HPDE6-E6E7 (cell line): Measurements from ENCODE around the gene ADM2.

Experiments used
- DNase-seq: peaks from one replicate; pipeline ENCODE4 v3.0.0; 2011; ENCODE audit warnings: missing footprints; ENCODE audit errors: extremely low spot score

The ADM2 gene

DNA sequence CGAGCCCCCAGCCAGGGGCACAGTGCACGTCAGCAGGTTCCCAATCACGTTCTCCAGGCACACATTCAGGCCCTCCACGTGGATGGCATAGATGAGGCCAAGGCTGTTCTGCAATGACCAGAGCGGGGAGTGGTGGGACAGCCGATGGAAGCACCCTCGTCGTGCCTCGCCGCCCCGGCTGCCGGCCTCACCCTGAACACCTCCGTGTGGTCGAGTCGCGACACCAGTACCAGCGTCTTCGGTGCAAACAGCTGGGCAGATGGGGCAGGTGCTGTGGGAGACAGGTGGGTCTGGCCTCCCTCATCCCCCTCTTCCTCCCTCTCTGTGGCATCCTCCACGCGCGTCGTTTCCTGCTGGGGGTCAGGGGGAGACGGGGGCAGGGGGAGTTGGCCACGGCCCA is 14.0 kb upstream of the ADM2 start:
- no peak for DNase-seq

DNA sequence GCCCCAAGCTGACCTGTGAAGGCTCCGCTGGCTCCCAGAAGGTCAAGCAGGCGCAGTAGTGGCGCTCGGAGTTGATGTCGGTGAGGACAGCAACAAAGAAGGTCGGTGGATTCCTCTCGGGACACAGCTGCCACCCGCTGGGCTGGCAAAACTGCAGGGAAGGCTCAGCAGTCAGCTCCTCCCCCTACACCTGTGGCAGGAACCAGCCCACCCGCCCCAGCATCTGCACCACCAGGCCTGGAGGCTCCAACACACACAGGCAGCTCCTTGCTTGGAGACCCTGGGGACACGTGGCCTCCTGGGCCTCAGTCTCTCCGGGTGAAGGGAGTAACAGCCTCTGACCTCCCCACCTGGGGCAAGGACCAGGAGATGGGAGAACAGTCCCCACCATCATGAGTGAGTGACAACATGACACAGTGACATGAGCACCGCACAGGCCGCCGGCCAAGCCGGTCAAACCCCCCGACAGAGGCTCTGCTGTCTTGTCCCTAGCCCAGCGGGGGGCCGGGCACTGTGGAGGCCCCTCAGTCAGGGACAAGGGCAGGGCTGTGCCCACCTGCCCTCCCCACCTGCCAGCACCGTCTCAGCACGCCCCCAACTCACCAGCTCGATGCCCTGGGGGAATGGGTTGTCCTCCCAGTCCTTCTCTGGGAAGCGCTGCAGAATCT is 13.4 kb upstream of the ADM2 start:
- no peak for DNase-seq

DNA sequence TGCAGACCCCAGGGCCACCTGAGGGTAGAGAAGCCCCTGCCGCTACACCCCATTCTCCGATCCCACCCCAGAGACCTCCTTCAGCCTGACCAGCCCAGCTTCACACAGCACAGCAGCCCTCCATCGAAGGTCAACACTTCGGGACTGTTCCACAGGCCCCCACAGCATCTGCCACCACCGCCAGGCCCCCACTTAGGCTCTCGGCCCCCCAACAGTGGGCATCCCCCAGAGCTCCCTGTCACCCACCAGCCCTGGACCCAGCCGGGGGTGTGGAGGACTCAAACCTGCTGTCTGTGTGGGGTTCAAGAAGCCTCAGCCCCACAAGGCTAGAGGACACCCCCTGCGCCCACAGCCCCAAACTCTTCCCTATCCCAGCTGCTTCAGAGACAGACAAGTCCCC is 12.7 kb upstream of the ADM2 start:
- DNase-seq: no peak

DNA sequence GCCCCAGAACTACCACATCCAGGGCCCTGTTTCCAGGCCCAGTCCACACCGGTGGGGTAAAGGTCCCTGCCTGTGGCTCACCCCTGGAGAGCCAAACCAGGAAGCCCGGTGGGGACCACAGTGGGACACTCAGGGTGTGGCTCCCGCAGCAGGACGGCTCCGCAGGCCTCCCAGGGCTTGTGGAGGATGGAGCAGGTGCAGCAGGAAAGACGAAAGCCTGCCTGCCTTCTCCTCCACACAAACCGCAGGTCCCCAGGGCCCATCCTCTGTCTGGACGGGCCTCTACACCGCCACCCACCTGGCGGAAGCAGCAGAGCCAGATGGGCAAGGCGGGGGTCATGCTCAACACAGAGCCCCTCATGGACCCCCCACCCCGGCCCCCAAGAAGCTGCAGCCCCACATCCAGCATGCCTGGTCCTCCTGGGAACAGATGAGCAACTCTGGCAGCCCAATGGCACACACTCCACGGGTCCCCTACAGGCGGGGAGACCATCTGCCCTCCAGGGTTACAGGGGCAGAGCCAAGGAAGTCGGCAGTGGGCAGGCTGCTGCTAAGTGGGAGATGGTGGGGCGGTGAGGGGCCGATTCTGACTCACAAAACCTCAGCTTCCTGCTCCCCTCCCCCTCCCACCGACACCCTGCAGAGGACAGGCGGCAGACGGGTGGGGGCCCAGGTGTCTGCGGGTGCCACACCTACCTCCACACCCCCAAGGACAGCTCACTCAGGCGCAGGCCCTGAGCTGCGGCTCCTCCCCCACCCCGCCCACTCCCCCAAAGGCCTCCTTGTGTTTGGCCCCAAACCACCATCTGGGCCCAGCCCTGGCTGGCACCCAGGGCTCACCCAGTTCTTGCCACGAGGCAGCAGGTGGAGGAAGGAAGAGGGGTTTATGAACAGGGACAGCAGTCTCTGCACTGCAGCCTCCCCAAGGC is 11.7 kb upstream of the ADM2 start:
- DNase-seq: peak; percentile 66

DNA sequence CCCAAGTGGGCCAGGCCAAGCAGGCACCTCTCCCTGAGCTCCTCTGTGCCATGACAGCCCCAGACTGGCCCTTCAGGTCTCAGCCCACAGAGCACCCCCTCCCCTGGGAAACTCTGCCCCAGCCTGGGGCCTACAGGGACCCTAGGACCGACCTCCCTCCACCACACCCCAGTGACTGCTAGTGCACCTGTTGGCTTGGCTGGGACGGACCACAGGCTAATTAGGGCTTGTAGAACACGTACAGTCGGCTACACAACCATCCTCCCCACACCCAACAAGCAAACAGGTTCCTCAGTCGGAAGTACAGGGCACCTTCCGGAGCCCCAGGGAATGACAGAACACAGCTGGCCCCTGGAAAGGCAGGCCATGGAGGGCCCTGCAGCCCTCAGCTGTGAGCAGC is 10.9 kb upstream of the ADM2 start:
- DNase-seq: no peak

DNA sequence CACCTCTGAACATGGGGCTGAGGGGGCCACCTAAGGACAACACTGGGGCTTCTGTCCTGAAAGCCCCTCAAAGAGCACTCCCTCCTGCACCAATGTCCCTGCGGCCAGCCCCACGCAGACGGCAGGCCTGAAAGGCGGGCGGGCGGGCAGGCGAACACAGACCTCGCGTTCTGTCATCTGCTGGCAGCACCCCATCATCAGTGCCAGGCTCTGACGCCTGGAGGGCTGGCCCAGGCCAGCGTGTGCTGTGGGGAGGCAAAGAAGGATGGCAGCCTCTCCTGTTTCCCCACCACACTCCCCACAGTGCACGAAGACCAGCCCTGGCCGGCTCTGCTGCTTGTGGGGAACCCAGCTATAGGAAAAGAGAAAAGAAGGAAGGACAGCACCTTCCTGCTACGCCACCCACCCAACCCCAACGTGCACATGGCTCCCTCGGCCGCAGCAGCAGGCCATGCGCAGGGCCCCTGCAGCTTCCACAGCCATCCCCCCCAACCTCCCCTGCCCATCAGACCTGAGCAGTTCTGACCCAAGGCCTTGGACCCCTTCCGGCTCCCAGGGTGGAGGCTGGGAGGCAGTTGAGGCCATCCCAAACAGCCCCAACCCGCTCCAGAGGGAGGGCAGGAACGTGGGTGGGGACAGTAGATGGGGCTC is 10.0 kb upstream of the ADM2 start:
- DNase-seq: no peak

DNA sequence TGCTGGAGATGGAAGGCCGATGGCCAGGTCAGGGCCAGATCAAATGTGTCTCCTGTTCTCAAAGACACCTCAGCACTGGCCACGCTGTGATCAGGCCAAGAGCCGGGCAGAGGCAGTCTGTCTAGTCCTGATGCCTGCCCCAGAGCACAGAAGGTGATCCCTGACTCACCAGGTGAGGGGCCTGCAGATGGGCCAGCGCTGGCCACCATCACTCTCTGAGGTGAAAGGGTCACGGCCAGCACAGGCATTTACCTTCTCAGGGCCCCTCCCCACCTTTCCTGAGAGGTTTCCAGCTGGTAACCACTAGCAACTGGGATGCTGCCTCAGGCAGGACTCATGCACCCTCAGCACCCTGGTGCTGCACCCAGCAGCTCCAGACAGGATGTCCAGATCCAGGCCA is 9.4 kb upstream of the ADM2 start:
- no peak for DNase-seq

DNA sequence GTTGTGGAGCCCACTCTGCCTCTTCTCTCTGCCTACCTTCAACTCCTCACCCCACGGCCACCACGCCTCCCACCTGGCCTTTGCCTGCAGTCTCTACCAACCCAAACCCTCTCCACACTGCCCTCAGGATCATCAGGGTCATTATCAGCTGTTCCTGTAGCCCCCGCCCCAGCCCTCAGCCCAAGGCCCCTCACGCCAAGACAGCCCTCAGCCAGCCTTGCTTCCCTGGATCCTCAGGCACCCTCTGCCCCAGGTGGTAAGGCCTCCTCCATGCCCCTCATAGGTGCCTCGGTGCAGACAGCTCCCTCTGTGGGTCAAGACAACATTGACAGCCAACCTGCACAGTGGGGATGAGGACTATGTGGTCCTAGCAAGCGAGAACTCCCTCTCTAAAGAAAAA is 8.3 kb upstream of the ADM2 start:
- no peak for DNase-seq

DNA sequence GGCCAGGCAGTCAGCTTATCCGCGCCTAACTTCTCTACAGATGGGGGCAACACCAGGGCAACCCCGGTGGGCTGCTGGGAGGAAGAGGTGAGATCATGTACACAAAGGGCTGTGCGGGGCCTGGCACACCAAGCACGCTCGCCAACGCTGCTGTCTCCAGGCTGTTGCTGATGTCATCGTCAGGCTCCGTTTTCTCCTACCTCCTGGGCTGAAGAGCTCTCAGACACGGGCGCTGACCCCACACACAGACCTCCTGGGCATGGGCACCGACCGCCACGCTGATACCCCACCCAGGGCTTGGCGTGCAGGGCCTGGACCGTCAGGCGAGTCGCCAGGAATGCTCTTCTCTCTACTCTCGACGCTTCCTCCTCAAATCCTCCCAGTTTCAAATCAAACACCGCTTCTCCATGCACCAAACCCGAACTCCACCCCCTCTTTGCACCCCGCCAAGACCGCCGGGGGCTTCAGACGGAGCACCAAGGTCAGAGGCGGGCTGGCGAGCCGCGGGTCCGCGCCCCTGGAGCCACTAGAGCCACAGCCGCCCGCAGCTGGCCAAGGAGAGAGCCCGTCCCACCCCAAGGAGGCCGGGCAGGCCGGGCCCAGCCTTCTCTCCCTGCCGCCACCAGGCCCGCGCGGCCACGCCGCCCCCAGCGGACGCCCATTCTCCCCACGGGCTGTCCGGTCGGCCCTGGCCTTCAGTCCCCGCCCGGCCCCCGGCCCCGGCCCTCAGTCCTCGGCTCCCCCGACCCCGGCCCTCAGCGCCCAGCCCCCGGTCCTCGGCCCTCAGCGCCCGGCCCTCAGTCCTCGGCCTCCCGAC is 7.3 kb upstream of the ADM2 start:
- DNase-seq: no peak

DNA sequence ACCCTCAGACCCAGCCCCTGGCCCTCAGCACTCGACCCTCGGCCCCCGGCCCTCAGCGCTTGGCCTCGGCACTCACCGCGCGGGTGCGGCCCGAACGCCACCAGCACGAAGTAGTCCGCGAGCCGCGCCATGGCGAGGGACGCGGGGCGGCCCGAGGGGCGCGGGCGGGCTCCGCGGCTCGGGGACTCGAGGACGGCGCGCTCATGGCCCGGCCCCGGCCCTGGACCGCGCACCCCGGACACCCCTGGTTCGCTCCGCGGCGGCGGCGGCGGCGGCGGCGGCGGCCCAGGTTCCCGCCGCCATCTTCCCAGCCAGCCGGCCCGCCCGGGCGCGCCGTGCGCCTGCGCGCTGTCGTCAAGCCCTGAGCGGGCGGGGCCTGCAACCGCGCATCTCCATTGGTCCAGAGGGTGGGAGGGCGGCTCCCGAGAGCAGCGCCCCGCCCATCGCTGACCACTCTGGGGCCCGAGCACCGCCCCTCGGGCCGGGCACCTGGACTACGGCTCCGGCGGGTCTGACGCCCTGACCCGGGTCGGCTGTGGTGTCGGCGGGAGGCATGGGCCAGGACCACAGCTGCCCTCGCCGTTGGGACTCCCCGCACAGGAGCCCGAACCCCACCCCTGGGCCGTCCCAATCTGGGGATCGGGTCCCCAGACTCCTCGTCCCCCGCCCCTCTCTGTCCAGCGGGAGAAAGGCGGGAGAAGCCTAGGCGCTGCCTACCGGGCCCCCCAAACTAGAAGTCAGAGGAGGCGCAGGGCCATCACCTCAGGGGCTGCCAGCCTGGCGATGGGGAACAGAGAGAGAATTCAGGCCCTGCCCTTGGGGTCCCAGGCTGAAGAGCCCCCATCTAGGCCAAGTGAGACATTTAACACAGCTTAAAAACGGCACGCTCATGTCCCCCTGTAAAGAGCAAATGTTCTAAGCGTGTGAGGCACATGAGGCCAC is 6.4 kb upstream of the ADM2 start, which contains the start of gene SBF1:
Gene SBF1, minus strand, starts transcription at position 326 of the 942 bp plus-strand sequence. Its CDS starts 195 bp downstream, at position 131.
- peak; percentile 95 for DNase-seq

DNA sequence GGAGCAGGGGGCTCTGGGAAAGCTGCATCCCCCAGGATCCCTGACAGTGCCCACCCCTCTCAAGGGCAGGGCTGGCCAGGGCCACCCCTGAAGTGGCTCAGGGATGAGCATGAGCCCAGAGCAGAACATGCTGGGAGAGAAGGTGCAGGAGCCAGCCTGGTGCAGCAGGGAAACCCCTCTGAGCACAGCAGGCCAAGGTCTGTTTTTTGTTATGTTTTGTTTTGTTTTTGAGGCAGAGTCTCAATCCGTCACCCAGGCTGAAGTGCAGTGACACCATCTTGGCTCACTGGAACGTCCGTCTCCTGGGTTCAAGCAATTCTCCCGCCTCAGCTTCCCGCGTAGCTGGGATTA is 5.7 kb upstream of the ADM2 start:
- DNase-seq: no peak

DNA sequence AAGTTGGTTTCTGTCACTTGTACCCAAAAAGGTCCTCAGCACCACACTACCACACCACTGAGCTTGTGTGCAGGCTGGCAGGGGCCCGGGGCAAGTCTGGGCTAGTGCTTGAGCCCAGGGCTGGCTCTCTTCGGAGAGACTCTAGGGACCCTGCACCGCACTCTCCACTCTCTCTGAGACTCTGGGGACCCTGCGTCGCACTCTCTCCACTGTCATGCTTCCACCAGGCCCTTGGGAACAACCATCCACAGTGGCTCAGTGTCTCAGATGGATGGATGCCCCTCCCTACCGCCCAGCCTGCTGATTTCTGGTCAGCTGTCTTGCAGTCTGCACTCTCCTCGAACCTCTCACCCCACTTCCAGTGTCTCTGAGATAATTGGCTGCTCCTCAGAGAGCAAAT is 4.5 kb upstream of the ADM2 start:
- no peak for DNase-seq

DNA sequence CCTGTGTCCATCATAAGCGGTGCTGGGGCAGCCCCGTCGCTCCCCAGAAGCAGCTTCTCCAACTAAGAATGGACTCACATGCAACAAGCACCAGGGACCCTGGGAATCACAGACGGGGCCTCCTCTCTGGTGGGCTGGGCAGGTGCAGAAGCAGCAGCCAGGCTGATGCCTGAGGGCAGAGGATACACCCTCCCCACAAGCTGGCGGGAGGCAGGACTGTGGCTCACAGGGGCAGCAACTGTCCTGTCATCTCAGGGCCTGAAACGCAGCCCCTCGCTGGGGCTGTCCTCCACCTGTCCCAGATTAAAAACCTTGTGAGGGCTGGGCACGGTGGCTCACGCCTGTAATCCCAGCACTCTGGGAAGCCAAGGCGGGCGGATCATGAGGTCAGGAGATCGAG is 3.4 kb upstream of the ADM2 start:
- no peak for DNase-seq

DNA sequence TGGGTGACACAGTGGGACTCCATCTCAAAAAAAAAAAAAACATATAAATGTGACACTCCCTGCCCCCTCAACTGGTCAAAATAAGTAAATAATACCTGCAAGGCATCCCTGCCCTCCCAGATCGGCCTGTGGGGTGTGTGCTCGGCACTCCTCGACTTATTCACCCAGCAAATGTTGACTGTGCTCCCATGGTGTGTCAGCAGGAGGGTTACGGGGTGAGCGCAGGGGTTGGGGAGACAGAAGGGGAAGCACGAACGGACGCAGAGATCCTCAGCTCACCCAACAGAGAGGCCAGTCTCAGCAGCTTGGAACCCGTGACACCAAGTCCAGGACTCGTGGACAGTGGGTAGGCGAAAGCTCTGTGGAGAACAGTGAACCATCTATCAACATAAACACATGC is 1.6 kb upstream of the ADM2 start:
- DNase-seq: no peak

DNA sequence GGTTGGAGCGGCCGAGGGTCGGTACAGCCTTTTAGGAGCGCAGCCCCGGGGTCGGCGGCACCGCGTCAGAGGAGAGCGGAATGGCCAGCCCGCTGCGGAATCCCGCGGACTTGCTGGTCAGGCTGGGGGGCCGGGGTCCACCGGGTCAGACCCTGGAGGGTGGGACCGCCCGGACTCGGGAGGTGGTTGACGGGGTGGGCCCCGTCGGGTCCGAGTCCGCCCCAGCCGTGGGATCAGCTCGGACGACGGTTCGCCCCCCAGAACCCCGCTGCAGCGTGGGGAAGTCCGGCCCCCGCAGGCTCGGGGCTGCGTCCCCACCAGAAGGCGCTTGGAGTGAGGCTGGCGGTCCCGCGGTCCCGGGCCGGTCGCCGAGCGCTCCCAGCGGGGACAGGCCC is 301 bp upstream of the ADM2 start:
- DNase-seq: no peak

DNA sequence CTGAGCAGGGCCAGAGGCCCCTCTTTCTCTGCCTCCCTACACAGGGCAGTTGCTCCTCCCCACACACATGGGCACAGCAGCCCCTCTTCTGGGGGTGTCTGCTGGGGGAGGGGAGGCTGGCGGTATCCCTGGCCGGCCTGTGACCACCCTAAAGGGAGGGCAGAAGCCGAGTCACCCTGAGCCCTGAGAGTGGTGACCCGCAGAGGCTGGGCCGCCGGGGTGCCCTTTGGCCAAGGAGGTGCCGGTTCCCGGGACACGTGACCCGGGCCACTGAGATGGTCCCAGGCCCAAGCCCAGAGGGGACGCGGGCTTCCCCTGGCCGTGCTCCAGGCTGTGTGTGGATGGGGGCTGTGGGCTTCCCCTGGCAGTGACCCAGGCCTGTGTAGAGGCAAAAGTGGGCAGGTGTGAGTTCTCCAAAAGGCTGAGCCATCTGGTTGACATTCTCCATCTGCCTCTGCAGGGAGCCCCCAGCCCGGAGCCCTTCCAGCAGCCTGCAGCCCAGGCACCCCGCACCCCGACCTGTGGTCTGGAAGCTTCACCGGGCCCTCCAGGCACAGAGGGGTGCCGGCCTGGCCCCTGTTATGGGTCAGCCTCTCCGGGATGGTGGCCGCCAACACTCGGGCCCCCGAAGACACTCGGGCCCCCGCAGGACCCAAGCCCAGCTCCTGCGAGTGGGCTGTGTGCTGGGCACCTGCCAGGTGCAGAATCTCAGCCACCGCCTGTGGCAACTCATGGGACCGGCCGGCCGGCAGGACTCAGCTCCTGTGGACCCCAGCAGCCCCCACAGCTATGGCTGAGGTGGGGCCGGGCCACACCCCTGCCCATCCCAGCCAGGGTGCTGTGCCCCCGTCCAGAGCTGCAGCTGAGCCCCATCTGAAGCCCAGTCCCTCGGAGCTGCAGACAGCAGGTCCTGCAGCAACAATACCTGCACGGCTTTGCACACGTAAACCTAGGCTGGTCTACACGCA is 1.0 kb downstream of the ADM2 start:
- no peak for DNase-seq

DNA sequence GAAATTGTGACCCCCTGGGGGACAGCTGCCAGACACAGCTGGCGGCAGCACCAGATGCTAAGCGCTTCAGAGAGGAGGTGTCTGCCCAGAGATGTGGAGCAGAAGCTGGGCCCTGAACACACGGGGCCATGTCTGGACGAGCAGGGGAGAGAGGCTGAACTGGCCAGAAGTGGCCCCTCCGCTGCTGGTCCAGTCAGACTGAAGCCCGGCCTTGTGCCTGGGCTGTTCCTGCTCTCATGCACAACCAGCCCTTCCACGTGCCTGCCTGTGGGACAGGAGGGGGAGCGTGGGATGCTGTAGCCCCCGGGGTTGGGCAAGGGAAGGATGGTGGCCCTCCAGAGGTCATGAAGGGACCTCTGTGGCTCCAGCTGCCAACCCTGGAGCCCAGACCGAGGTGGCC is 1.8 kb downstream of the ADM2 start:
- no peak for DNase-seq

DNA sequence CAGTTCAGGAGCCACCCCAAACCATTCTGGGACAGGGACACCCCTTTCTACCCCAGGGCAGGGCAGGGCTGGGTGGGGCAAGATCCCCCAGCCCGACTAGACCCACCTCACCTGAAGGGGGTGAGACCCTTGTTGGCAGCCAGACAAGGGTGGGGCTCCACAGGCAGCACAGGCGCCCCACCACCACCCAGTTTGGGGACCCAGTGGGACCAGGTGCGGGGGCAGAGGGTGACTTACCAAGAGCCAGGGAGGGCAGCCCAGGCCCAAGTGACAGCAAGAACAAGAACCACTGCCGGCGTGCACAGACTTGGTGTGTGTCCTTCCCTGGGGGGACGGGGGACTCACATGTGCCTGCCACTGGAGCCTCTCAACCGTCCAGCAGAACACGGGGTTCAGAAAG is 2.2 kb downstream of the ADM2 start:
- DNase-seq: no peak

DNA sequence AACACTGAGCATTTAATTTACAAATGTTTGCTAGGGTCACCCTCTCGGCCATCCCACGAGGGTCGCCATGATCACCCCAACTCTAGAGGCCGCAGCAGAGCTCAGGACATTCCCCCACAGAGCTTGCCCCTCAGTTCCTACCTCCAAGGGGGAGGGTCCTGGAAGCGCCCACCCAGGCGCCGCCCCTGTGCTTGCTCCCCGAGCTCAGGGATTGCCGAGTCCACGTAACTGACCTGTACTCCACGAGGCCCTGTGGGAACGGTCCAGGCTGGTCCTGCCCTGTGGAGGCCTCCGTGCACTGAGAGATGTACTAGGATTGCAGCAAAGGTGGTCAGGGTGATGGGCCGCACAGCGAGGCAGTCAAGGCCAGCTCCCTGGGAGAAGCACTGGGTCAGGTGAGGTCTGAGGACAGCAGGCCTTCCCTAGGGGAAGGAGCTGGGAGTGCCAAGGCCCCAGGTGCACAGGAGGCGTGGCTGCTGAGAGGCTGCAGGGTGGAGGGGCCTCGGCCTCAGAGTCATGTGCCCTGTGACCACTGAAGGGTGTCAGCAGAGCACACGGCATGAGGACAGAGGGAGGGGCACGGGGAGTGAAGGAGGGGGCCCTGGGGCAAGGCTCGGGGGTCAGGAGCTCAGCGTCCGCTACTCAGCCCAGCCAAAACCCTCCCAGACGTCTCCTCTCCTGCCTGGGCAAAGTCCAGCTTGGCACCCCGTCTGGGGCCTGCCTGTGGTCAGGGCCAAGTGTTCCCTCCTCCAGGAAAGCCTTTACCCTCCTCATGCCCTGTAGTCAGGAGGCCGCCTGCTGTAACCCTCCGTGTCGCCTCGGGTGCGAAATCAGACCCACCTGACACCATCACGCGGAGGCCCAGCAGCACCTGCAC is 2.9 kb downstream of the ADM2 start:
- DNase-seq: no peak
